ENCODE measurements around the gene EHBP1.
"Not testable (repeated sequence)": the region's sequence is repeated elsewhere in the genome, so short reads cannot be mapped to it uniquely, and the experiment has no call there.

Gene EHBP1

GRCh38 chr2:62736899-62737559 lies 31.5 kb downstream of the EHBP1 start:
- no peak for DNase-seq

DNA sequence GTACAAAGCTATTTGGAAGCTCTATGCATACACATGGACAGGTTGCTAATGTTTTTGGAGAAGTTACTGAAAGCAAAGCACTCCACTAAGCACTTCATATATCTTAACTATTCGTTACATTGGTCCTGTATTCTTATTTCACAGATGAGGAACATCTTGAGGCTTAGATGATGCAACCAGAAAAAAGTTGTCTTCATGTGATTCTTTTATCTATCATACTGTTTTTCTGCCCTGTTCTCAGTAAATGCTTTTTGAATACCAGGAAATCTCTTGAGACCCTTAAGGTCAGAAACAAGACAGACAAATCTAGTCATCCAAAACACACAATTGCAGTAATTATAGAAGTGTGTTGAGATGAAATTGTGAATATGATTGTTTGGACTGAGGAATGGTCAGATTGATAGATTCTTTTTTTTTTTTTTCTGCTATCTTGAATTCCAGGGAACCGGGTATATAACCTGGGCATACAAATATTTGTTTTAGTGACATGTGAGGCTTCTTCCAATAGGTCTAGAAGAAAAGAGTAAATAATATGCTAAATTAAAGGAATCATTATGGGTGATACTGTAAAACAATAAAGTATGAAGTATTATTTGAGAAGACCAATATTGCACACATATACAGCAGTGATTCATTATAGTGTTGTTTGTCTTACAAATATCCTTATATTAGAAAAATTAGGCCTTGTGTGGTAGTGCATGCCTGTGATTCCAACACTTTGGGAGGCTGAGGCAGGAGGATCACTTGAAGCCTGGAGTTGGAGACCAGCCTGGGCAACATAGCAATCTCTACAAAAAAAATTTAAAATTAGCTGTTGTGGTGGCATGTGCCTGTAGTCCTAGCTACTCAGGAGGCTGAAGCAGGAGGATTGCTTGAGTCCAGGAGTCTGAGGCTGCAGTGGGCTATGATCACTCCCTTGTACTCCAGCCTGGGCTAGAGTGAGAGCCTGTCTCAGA lies 33.7 kb downstream of the EHBP1 start:
- no peak for DNase-seq

DNA sequence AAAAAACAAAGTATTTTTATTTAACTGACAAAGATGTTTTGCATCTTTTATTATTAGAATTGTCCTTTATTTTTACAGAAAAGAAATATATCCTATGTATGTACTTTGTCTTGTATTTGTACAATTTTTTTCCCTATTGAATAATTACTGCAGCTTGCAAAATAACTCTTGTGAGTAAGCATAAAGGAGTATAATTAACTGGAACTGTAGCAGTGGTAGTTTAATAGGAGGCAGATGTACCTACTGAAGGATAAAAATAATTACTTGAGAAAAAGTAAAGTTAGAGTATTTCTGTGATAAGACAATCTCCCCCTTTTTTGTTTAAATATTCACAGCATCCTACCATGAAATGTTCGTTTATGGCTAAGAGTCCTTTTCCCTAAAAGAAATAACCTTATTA lies 34.7 kb downstream of the EHBP1 start:
- DNase-seq, result no peak

GRCh38 chr2:62741127-62741526 lies 35.6 kb downstream of the EHBP1 start:
- DNase-seq, result no peak

DNA sequence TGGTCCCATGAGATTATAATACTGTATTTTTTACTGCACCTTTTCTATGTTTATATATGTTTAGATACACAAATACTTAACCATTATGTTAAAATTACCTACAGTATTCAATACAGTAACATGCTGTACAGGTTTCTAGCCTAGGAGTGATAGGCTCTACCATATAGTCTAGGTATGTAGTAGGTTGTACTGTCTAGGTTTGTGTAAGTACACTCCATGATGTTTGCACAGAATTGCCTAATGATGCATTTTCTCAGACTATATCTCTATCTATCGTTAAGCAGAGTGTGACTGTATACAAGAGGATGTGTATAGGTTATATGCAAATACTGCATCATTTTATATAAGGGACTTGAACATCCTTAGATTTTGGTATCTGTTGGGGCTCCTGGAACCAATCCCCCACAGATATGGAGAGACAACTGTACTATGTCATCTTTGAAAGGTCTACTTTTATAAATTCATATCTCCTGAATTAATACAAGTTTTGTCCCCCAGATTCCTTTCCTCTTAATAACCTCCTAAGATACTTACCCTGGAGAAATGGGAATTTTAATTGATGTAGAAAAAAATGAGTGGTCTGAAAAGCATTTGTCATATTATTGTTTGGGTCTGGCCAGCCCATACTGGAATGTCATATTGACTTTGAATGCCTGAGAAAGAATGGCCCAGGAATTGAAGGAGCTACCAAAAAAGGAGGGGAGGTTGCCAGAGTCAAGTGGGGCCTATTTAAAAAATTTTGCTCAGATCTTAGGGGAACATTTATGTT lies 36.6 kb downstream of the EHBP1 start:
- DNase-seq, result no peak

- DNase-seq, result no peak
These were observed 38.0 kb downstream of the EHBP1 start for GRCh38 chr2:62743506-62743905.

- no peak for DNase-seq
These were observed 39.1 kb downstream of the EHBP1 start for GRCh38 chr2:62744603-62745002.

- DNase-seq, result no peak
These were observed 40.5 kb downstream of the EHBP1 start for GRCh38 chr2:62745891-62746481.

GRCh38 chr2:62747169-62747568 lies 41.7 kb downstream of the EHBP1 start:
- no peak for DNase-seq

GRCh38 chr2:62747876-62748275 lies 42.4 kb downstream of the EHBP1 start:
- DNase-seq, result no peak

DNA sequence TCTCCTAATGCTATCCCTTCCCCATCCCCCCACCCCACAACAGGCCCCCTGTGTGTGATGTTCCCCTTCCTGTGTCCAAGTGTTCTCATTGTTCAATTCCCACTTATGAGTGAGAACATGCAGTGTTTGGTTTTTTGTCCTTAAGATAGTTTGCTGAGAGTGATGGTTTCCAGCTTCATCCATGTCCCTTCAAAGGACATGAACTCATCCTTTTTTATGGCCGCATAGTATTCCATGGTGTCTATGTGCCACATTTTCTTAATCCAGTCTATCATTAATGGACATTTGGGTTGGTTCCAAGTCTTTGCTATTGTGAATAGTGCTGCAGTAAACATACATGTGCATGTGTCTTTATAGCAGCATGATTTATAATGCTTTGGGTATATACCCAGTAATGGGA lies 43.6 kb downstream of the EHBP1 start:
- DNase-seq, result not testable (repeated sequence)

- no peak for DNase-seq
These were observed 51.5 kb downstream of the EHBP1 start for GRCh38 chr2:62757029-62757428.

DNA sequence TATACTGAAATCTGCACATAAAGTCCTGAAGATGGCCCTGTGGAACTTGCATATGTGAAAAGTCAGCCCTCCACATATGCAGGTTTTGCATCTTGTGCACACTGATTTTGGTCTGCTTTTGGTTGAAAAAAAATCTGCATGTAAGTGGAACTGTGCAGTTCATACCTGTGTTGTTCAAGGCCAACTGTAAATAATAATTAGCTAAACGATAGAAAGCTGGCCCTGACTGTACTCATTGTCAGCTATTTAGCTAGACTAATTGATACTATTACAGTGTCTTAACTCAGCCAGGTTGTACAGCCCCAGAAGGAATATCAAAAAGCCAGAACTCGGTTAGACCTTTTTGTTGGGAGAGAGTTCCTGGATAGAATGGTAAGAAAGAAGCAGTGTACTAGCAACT lies 54.5 kb downstream of the EHBP1 start:
- DNase-seq, result no peak

- no peak for DNase-seq
These were observed 55.0 kb downstream of the EHBP1 start for GRCh38 chr2:62760555-62760954.

DNA sequence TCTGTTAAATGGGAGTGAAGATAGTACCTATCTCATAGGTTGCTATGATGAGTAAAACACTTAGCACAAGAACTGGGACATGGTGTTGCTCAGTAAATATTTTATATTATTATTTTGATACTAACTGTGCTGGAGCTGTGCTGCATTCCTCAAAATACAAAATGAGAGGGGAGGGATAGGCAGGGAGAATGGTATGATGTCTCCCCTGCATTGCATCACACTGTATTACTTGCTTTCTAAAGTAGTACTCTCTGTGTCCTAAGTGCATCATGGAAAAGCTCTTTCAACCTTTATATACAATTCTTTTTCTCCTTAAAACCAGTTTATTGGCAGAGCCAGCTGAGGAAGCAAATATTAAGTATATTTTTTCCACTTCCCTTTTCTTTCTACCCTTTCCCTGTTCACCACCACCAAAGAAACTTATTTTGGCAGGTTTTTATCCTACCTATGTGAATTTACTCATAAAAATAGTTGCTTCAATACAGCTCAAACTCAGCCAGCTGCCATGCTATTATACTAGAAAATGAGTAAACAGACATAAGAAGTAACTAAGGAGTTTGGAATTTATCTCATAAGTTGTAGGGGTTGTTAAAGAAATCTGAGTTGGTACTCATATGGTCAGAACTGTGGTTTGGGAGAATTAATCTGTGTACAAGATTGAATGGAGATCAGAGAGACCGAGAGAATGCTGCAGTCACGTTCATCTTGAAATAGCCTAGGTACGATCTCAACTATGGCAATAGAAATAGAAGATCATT lies 60.3 kb downstream of the EHBP1 start:
- DNase-seq, result no peak

DNA sequence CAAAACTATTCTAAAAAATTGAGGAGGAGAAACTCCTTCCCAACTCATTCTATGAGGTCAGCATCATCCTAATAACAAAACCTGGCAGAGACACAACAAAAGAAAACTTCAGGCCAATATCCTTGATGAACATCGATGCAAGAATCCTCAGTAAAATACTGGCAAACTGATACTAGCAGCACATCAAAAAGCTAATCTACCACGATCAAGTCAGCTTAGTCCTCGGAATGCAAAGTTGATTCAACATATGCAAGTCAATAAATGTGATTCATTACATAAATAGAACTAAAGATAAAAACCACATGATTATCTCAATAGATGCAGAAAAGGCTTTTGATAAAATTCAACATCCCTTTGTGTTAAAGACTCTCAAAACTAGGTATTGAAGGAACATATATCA lies 63.1 kb downstream of the EHBP1 start:
- DNase-seq, result no peak

DNA sequence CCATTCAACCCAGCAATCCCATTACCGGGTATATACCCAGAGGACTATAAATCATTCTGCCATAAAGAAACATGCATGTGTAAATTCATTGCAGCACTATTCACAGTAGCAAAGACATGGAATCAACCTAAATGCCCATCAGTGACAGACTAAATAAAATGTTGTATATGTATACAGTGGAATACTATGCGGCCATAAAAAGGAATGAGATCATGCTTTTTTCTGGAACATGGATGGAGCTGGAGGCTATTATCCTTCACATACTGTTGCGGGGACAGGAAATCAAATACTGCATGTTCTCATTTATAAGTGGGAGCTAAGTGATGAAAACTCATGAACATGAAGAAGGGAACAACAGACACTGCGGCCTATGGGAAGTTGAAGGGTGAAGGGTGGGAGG lies 65.1 kb downstream of the EHBP1 start:
- no peak for DNase-seq

DNA sequence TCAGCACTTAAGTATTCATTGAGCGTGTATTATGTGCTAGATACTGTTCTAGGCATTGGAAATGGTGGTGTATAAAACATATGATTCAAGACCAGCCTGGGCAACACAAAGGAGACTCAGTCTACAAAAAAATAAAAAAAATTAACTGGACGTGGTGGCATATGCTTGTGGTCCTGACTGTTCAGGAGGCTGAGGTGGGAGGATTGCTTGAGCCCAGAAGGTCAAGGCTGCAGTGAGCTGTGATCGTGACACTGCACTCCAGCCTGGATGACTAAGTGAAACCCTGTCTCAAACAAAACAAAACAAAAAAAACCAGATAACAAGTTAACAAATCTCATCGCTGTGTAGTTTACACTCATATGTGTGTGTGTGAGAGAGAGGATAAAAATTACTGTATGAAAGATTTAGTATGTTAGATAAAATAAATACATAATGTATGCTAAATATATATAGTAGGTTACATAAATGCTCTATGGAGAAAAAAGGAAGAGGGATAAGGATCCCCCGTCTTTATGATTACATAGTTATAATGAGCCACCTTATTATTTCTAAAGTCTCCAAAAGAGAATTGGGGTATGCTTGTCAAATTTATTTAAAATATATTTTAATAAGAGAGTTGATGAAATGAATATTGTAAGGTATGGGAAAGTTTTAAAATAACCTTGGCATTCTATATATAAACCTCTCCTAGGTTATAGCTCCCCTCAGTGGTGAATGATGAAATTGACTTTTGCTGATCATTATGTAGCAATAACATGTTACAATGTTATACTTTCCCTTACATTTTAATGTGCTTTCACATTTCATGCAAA lies 69.2 kb downstream of the EHBP1 start:
- DNase-seq, result no peak

- DNase-seq, result no peak
These were observed 69.8 kb downstream of the EHBP1 start for GRCh38 chr2:62775367-62775668.

DNA sequence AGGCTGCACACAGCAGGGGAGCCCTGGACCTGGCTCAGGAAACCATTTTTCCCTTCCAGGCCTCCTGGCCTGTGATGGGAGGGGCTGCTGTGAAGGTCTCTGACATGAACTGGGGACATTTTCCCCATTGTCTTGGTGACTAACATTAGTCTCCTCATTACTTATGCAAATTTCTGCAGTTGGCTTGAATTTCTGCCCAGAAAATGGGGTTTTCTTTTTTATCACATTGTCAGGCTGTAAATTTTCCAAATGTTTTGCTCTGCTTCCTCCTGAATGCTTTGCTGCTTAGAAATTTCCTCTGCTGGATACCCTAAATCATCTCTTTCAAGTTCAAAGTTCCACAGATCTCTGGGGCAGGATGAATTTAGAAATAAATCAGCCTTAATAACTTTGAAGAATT lies 78.2 kb downstream of the EHBP1 start:
- DNase-seq, result no peak

GRCh38 chr2:62784341-62784740 lies 78.8 kb downstream of the EHBP1 start:
- DNase-seq, result no peak

DNA sequence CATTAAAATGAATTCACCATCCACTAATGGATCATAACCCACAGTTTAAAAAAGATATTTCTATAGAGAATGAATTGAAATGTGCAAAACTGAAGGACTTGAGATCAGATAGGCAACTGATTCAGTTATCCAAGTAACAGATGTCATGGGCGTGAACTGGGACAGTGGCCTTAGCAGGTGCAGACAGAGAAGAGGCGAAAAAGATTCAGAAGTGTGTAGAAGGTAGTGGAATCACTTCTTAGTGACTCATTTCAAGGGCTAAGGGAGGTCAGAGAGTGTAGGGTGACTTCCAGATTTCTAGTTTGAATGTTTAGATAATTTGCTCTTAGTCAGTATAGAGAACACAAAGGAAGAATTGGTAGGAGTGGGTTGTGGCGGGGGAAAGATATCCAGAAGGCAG lies 79.7 kb downstream of the EHBP1 start:
- DNase-seq, result no peak
